SU-DHL-6 (cell line): Measurements from ENCODE around the gene CERS6.

Experiments
- H2AFZ ChIP-seq: fragments of 200-600 bp; sonication (generic); 2 replicates; pipeline ENCODE4 v1.6.1; 2014; ENCODE audit warnings: low read depth, mild to moderate bottlenecking, moderate library complexity, mixed read lengths, antibody characterized with exemption, low read length; ENCODE audit not compliant: severe bottlenecking
- H3F3A ChIP-seq: fragments of 200-600 bp; shearing (Covaris generic); 2 replicates; pipeline ENCODE4 v1.6.0; 2016; ENCODE audit warnings: antibody characterized with exemption, mild to moderate bottlenecking; ENCODE audit not compliant: insufficient read depth
- H3K27ac ChIP-seq: fragments of 200-600 bp; sonication (generic); 2 replicates; pipeline ENCODE4 v1.5.1; 2016; ENCODE audit warnings: low read depth, mild to moderate bottlenecking, low read length, moderate library complexity, mixed read lengths
- H3K27me3 ChIP-seq: fragments of 200-600 bp; sonication (generic), shearing (Covaris generic); 2 replicates; pipeline ENCODE4 v1.6.0; 2014; ENCODE audit warnings: mild to moderate bottlenecking, low read length
- H3K36me3 ChIP-seq: fragments of 200-600 bp; sonication (generic); 2 replicates; pipeline ENCODE4 v1.6.1; 2014; ENCODE audit warnings: mild to moderate bottlenecking, low read length, mixed read lengths
- H3K4me2 ChIP-seq: fragments of 300-600, 200-600 bp; shearing (Covaris generic), sonication (generic); 2 replicates; pipeline ENCODE4 v1.6.0; 2014; ENCODE audit warnings: low read length, low read depth, mild to moderate bottlenecking; ENCODE audit not compliant: poor library complexity, severe bottlenecking
- H3K4me3 ChIP-seq: fragments of 200-600 bp; sonication (generic); 2 replicates; pipeline ENCODE4 v1.5.1; 2014; ENCODE audit warnings: antibody characterized with exemption, low read length, mild to moderate bottlenecking, mixed read lengths; ENCODE audit not compliant: insufficient read depth, poor library complexity, severe bottlenecking
- H3K79me2 ChIP-seq: fragments of 200-600 bp; sonication (generic); 2 replicates; pipeline ENCODE4 v1.6.1; 2014; ENCODE audit warnings: mild to moderate bottlenecking, low read length, moderate library complexity; ENCODE audit not compliant: insufficient read depth
- H3K9ac ChIP-seq: fragments of 200-600 bp; sonication (generic); 2 replicates; pipeline ENCODE4 v1.7.0; 2014; ENCODE audit warnings: mild to moderate bottlenecking, low read length
- H3K9me2 ChIP-seq: fragments of 200-600 bp; sonication (generic); replicated peaks from 2 replicates; pipeline ENCODE4 v1.6.1; 2014; ENCODE audit warnings: low read length; ENCODE audit not compliant: insufficient read depth
- H3K9me3 ChIP-seq: fragments of 200-600 bp; sonication (generic); 2 replicates; pipeline ENCODE4 v1.6.1; 2014; ENCODE audit warnings: low read length, mixed read lengths; ENCODE audit not compliant: insufficient read depth
- H4K20me1 ChIP-seq: fragments of 200-600 bp; sonication (generic); 2 replicates; pipeline ENCODE4 v1.6.1; 2014; ENCODE audit warnings: low read depth, mild to moderate bottlenecking, antibody characterized with exemption, low read length, moderate library complexity, mixed read lengths
- EZH2phosphoT487 ChIP-seq: fragments of 200-600 bp; sonication (generic), shearing (Covaris generic); conservative IDR thresholded peaks from 2 replicates; pipeline ENCODE4 v1.6.1; 2018; ENCODE audit warnings: mild to moderate bottlenecking, antibody characterized with exemption, low read length, moderate library complexity, mixed read lengths
- TF ChIP-seq, protein P1 (sequence below): fragments of 200-600 bp; sonication (generic); IDR thresholded peaks from one replicate; pipeline ENCODE4 v1.5.1; 2017; ENCODE audit warnings: antibody characterized with exemption, mild to moderate bottlenecking, low read length, moderate library complexity; ENCODE audit not compliant: insufficient read depth, poor library complexity, severe bottlenecking

Gene CERS6

DNA sequence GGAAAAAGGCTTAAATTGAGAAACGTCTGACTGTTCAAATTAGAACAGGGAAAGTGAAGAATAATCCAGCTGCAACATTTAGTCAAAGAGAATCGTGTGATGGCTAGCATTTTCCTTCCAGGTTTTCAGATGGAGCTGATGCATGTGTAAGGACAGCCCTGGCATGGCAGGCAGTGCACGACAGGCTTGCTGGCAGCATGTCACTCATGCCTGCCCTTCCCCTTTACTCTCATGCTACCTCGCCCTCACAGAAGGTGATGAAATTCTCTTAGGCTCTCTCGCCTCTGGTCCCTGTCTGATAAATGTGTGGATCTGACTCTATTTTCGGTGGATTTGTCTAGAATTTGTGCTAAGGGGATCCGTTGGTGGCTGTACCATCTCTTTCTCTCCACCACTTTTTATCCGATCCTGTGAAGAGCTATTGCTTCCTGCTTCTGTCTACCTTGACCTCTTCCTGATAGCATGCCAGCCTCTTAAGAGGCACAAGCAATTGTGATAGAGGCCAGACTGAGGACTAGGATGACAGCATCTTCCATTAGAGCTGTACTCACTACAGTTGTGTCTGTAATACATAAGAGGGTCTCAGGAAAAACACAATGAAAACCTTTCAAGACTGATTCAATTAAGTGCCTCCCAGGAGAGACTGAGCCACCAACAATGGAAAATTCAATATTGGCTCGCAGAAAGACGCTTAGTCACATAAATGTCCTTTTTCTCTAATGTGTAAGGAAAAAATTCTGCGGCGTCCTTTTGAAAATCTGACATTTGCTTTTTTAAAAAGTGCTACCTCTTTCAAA lies 280.8 kb downstream of the CERS6 start:
- Histone ChIP-seq H3K27me3 (0 out of 2 replicates have a peak, but pooled peaks cover 2% of the 10 kb centered on the region), H3K4me3 (no peak overlapping the region), H3K9ac (no peak overlapping the region), H2AFZ (no peak overlapping the region), H3K79me2 (no peaks in the 10 kb centered on the region), H3K4me2 (no peak overlapping the region), H4K20me1 (no peaks in the 10 kb centered on the region), H3K36me3 (no peaks in the 10 kb centered on the region), H3F3A (no peaks in the 10 kb centered on the region), H3K9me2 (no peaks in the 10 kb centered on the region), H3K27ac (no peak overlapping the region), H3K9me3 (no peaks in the 10 kb centered on the region)
- TF ChIP-seq EZH2phosphoT487: no peak
- TF ChIP-seq, protein P1, sequence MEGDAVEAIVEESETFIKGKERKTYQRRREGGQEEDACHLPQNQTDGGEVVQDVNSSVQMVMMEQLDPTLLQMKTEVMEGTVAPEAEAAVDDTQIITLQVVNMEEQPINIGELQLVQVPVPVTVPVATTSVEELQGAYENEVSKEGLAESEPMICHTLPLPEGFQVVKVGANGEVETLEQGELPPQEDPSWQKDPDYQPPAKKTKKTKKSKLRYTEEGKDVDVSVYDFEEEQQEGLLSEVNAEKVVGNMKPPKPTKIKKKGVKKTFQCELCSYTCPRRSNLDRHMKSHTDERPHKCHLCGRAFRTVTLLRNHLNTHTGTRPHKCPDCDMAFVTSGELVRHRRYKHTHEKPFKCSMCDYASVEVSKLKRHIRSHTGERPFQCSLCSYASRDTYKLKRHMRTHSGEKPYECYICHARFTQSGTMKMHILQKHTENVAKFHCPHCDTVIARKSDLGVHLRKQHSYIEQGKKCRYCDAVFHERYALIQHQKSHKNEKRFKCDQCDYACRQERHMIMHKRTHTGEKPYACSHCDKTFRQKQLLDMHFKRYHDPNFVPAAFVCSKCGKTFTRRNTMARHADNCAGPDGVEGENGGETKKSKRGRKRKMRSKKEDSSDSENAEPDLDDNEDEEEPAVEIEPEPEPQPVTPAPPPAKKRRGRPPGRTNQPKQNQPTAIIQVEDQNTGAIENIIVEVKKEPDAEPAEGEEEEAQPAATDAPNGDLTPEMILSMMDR: no peak

DNA sequence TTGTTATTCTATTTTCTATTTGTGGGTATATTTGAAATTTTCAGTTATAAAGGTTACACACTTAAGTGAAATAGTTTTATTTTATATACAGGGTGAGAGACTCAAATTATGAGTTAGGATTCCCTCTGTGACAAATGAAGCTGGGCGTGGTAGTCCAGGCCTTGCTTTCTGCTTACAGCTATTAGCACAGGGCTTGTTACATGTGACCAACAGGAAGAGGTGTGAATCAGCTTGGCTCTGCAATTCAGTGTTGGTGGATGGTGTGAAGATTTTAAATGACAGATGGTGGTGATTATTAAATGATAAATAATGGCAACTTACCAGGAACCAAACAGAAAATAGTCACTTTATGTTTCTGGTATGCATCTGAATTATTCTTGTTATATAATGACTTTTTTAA lies 282.0 kb downstream of the CERS6 start:
- no peak for TF ChIP-seq EZH2phosphoT487
- TF ChIP-seq, protein P1: no peak
- H2AFZ ChIP-seq: no peak overlapping the region
- H3K27me3 ChIP-seq: 0 out of 2 replicates have a peak, but pooled peaks cover 2% of the 10 kb centered on the region
- H3F3A ChIP-seq: no peaks in the 10 kb centered on the region
- no peaks in the 10 kb centered on the region for H3K36me3 ChIP-seq
- no peaks in the 10 kb centered on the region for H3K9me2 ChIP-seq
- no peak overlapping the region for H3K4me2 ChIP-seq
- no peaks in the 10 kb centered on the region for H4K20me1 ChIP-seq
- H3K27ac ChIP-seq: no peak overlapping the region
- no peak overlapping the region for H3K4me3 ChIP-seq
- H3K9ac ChIP-seq: no peak overlapping the region
- no peaks in the 10 kb centered on the region for H3K79me2 ChIP-seq
- H3K9me3 ChIP-seq: no peaks in the 10 kb centered on the region

DNA sequence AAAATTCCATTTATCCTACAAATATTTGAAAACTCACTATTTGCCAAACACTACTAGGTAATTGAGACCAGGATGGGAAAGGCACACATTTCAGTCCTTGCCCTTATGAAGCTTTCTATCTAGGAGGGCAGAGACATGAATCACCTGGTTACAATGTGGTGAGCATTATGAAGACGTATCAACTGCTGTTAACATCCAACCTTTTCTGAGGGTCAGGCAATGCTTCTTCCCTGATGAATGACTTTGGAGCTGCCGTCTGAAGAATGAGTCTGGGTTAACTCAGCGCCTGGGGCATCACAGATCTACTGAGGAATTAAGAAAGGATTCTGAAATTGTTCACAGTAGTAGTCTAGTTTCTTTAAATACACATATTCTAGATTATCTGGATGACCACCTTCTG lies 284.3 kb downstream of the CERS6 start:
- no peak overlapping the region for H3K4me3 ChIP-seq
- H4K20me1 ChIP-seq: no peaks in the 10 kb centered on the region
- TF ChIP-seq, protein P1: no peak
- TF ChIP-seq EZH2phosphoT487: no peak
- no peak overlapping the region for H2AFZ ChIP-seq
- no peak overlapping the region for H3K27ac ChIP-seq
- no peaks in the 10 kb centered on the region for H3K36me3 ChIP-seq
- H3K79me2 ChIP-seq: no peaks in the 10 kb centered on the region
- 0 out of 2 replicates have a peak, but pooled peaks cover 2% of the 10 kb centered on the region for H3K27me3 ChIP-seq
- H3K9me2 ChIP-seq: no peaks in the 10 kb centered on the region
- H3K9ac ChIP-seq: no peak overlapping the region
- H3K4me2 ChIP-seq: no peak overlapping the region
- no peaks in the 10 kb centered on the region for H3F3A ChIP-seq
- no peaks in the 10 kb centered on the region for H3K9me3 ChIP-seq
